HG02763 (cell line): ENCODE data around the gene XXYLT1.
"Not testable (repeated sequence)": the region's sequence is repeated elsewhere in the genome, so short reads cannot be mapped to it uniquely, and the experiment has no call there.

Experiments used
- ATAC-seq: cut with Tn5 transposase; IDR thresholded peaks from one replicate; pipeline ENCODE4 v1.9.1; 2021; ENCODE audit warnings: mild to moderate bottlenecking, moderate library complexity; ENCODE audit not compliant: unreplicated experiment

Gene XXYLT1

DNA sequence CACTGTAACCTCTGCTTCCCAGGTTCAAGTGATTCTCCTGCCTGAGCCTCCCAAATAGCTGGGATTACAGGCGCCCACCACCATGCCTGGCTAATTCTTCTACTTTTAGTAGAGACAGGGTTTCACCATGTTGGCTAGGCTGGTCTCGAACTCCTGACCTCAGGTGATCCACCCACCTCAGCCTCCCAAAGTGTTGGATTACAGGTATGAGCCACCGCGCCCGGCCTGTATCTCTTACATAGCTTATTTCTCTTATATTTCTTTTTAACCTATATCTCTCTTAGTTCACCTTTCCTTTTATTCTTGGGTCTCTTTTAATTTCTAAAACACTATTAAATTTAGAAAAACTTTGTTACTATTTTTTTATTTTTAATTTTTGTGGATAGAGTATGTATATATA is 42.1 kb downstream of the XXYLT1 start:
- ATAC-seq = not testable (repeated sequence)

DNA sequence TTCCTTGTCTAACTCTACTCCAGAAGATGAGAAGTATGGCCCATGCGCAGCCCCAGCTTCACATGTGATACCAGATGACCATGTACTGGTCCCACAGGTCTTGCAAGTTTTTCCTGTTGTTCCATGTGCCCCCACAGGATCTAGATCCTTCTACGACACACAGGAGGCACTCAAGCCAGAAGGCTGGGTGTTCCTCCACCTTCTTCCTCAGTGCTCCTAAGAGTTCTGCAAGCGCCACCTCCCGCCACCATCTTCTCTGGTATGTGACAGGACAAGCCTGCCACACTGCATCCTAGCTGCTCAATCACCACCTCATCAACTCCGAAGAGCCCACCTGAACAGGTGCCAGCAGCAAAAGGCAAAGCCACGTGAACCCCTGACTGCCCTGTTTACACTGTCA is 43.1 kb downstream of the XXYLT1 start:
- no peak for ATAC-seq

DNA sequence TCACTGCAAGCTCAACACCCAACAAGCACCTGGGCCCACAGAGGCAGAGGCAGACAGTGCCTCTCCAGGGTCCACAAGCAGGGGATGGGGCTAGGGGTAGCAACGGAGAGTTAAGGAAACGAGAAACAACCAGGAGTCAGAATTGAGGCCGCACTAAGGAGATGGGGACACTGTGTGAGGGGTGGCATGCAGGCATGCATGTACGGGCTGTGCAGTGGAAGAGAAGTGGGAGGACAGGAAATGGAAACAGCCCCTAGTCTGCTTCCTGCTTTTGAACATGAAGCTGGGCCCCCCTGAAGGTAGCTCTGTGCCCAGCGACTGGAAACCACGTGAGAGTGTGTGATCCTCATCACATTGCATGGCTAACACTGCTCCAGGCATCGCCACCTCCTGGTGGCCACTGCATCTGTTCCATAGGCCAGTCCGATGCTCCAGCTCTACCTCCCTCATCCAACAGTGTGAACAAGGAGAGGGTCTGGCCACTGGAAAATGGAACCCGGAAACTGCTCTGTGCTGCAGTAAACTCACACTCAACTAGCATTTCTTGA is 44.0 kb downstream of the XXYLT1 start:
- no peak for ATAC-seq

DNA sequence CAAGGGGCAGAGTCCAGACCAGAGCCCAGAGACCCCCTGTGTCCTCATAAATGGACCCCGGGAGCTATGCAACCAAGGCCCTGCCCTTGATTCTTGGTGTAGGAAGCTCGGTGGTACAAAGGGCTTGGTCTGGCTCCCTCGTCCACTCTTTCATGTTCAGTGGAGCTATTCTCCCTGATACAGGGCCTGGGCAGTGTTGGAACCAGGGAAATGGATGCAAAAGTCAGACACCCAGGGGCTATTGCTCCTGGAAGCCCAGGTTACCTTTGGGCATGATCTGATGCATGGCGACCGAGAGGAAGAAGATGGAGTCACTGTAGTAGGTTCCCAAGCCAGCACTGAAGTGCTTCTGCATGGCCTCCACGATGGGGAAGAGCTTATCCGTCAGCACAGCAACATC is 44.5 kb downstream of the XXYLT1 start:
- no peak for ATAC-seq

DNA sequence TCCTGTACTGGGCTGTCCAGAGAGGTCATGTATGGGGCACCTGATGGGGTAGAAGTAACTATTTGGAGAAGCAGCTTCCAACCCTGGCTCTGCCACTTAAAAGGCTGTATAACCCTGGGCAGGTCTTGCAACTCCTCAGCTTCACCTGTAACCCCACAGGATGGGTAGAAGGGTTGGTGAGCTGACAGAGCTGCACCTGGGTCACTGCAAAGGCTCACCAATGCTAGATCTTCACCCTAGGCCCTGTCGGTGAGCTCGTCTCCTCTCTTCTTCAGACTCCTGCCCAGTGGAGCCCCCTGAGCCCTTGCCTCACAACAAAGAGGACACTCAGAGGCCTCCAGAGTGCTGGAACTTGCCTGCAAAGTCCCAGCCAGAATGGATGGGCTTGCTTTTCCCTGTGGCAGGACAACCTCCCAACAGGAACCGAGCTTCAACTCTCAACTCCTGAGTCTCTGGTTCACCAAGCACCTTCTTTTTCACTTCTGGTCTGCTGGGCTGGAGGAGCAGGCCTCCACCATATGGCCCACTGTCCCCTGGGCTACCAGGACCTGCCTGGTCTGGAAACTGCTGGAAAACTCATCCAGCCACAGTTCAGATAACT is 45.9 kb downstream of the XXYLT1 start:
- ATAC-seq = no peak

DNA sequence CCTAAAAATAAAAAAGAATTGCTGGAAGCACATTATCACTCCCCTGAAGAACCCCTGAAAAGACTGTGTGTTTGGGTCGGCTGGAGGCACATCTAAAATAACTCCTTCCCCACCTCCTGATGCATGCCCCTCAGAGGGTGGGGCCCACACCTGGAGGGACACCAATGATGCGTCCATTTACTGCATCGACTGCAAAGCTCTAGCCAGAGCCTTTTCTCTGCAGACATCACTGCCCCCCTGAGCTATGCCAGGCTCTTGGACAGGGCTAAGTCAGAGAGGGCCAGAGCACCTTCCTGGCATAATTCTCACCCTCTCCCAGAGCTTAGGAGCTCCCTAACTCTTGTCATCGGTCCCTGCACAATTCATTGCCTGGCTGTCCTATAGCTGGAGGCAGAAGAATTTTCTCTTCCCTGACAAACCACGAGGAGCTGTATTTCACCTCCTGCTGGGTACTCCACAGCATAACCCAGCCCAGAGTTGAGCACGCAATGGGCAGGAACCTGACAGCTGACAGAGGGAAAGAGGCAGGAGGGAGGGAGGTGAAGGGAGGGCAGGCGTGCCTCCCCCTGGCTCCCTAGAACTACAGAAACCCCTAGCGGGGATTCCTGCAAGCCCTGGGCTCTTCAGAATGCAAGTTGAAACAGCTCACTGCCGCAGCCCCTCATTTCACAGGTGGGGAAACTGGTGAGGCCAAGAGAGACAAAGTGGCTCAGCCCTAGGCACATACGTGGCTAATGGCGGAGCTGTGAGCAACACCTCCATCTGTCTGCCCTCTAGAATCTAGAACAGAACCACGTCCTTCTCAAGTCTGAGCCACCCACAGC is 46.6 kb downstream of the XXYLT1 start:
- no peak for ATAC-seq

DNA sequence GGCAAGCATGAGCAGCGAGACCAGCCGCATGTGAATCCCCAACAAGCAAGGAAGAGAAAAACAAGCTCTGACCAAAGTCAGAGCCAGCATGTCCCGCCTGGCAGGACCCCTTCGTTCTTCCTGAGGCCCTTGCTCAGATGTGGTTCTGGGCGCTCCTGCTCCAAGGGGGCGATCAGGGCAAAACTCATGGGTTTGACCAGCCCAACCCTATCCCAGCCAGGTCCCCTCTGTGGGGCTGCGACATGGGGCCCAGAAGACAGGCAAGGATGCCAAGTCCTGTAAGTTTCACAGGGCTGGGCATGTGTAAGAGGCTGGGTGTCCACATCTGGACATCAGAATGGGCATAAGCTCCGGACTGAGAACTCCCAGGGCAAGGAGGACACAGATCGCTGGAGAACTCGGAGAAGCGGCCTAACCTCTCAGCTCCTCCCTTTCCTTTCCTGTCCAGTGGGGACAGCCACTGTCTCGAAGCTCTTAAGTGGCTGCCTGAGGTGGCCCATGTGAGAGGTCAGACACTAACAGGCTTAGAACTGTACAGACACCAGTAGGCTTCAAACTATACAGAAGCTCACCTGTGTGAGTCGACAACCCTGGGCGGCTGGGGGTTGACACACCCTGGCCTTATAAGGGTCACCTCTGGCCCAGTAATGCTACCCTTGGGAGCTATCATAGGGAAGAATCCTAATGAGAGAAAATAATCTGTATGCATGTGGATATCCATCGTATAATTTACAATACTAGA is 48.9 kb downstream of the XXYLT1 start:
- no peak for ATAC-seq

DNA sequence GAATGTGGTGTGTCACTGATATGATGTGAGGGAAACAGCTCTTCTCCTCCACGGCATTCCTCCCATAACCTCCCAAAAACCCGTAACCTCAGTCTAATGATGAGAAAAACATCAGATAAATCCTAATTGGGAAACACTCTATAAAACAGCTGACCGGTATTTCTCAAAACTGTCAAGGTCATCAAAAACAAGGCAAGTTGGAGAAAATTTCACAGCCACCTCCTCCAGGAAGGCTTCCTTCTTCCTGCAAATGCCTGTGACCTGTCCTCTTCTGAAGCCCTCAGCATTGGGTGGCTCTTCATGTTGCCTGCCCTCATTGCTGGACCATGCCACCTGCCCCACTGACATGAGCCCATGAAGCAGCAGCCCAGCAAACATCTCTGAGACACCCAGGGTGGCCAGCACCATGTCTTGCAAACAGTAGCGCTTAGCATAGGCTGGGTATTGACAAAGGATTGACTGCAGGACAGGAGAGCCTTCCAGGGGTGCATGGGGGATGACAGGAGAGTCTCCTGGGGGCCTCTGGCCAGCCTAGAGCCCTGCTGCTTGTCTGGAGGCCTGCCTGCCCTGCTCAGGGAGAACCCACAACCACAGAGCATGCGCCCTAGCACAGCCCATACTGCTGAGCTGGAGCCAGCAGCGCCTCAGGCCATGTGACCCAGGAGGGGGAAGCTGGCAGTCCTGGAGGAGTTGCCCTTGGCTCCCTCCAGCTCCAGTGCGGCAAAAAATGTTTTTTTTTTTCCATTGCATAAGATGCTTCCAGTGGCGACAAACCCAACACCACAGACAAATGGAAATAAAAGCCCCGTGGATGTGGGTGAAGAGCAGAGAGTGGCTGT is 49.7 kb downstream of the XXYLT1 start:
- no peak for ATAC-seq

DNA sequence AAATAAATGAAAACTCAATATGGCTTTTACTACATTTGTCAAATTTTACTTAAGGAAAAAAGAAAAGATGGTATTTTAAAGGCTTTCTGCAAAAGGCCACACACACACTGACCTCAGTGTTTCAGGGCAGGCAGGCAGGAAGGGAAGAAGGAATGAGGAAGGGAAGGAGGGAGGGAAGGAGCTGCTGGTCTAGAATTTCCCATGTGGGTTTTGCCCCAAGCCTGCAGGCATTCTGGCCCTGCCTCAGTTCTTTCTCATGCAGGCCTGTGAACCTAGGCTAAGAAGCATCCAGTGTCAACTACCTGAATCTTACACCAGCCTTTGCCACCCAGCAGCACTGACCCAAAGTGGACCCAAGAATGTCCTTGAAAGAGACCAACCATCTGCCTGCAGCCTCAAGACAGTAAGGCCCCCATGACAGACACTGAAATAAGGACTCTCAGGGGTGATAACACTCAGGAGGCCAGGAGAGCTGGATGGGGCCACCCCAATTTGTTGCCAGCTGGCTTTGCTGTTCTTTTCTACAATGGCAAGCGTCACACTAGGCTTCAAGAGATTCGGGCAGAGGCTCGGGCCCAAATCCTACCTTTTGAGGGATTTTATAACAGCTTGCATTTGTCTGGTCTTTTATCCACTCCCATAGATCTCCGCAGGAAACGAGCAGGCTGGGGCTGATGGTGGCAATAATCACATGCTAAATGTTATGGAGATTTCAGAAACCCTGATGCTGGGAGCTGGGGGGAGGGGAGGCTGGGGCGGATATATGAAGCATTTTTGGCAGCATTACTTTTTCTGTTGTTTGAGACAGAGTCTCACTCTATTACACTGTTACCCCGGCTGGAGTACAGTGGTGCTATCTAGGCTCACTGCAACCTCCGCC is 51.4 kb downstream of the XXYLT1 start:
- no peak for ATAC-seq

DNA sequence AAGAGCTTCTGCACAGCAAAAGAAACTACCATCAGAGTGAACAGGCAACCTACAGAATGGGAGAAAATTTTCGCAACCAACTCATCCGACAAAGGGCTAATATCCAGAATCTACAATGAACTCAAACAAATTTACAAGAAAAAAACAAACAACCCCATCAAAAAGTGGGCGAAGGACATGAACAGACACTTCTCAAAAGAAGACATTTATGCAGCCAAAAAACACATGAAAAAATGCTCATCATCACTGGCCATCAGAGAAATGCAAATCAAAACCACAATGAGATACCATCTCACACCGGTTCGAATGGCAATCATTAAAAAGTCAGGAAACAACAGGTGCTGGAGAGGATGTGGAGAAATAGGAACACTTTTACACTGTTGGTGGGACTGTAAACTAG is 52.6 kb downstream of the XXYLT1 start:
- ATAC-seq = not testable (repeated sequence)

DNA sequence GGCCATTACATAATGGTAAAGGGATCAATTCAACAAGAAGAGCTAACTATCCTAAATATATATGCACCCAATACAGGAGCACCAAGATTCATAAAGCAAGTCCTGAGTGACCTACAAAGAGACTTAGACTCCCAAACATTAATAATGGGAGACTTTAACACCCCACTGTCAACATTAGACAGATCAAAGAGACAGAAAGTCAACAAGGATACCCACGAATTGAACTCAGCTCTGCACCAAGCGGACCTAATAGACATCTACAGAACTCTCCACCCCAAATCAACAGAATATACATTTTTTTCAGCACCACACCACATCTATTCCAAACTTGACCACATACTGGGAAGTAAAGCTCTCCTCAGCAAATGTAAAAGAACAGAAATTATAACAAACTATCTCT is 55.4 kb downstream of the XXYLT1 start:
- not testable (repeated sequence) for ATAC-seq

DNA sequence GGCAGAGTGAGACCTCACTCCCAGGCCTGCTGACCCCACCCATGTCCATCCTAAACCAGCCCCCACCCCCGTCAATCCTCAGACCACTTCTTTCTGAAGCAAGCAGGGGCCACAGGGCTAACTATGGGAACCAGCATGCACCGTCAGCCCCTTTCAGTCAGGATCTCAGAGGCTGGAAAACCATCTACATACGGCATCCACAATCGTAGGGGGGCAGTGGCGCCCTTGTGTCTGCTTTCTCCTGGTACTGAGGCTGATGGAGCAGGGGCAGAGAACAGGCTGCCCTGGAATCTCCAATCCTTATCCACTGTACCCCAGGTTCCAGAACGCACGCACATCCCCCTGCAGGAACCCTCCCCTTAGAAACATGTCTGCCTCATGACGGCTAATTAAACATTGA is 56.6 kb downstream of the XXYLT1 start:
- no peak for ATAC-seq

DNA sequence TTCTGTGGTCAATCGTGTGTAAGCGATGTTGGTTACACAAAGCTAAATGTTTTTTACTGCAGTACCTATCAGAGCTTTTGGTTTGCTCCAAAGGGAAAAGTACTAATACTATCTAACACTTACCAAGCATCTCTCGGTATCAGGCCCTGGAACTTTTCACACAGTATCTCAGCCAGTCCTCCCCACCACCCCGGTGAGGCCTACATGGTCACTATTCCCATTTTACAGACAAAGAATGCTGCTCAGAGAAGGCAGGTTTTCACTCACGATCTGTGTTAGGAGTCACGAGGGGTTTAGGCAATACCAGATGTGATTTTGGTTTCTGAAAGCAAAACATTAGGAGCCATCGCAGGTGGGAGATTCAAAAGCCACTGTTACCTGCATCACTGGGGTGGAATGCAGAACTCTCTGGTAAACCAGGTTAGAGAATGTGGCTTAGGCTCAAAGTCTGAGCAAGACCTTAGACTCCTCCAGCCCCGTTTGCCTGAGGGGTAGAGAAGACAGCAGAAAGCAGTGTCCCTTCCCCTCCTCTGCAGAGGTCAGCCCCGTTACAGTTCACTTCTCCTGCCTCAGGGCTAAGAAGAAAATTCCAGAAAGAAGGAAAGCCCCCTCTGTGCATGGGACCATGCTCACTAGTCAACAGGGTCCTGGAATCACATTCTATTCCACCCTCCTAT is 57.2 kb downstream of the XXYLT1 start:
- ATAC-seq = no peak

DNA sequence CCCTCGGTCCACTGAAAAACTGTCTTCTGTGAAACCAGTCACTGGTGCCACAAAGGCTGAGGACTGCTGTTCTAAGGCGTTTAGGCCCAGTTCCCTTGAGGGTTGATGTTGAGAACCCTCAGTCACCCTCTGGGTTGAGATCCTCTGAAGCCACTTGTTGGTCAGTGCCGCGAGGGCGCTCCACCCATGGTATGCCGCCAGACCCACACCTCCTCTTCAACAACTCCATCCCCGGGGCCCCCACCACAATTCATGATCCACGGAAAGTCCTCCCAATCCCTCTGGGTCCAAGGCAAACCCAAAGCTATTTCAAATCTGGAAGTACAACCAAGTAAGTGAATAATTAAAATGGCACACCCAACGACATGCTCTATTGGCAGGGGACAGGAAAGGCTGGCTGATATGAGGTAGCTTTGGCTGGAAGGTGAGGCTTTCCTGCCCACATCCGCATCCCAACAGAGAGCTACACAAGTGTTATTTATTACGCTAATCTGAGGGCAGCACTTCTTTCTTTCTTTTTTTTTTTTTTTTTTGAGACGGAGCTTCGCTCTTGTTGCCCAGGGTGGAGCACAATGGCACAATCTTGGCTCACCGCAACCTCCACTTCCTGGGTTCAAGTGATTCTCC is 58.1 kb downstream of the XXYLT1 start:
- ATAC-seq = no peak

DNA sequence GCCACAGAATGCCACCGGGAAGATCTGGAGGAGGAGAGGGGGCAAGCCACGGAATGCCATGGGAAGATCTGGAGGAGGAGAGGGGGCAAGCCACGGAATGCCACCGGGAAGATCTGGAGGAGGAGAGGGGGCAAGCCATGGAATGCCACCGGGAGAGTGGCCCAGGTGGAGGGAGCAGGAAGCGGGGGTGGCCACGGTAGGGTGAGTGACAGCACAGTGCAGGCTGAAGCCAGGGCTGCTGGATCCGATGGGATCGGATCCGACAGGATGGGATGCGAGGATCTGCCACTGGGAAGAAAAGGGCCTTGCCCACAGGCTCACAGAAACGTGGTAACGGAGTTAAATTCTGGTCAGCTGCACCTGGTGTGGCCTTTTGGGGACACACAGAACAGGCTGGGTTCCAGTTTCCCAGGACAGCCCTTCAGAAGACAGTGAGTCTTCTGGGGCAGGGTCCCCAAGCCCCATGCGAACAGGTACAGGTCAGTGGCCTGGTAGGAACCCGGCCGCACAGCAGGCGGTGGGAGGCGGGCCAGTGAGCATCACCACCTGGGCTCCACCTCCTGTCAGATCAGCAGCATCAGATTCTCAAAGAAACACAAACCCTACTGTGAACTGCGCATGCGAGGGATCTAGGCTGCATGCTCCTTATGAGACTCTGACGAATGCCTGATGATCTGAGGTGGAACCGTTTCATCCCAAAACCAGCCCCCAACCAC is 58.8 kb downstream of the XXYLT1 start:
- ATAC-seq = no peak

DNA sequence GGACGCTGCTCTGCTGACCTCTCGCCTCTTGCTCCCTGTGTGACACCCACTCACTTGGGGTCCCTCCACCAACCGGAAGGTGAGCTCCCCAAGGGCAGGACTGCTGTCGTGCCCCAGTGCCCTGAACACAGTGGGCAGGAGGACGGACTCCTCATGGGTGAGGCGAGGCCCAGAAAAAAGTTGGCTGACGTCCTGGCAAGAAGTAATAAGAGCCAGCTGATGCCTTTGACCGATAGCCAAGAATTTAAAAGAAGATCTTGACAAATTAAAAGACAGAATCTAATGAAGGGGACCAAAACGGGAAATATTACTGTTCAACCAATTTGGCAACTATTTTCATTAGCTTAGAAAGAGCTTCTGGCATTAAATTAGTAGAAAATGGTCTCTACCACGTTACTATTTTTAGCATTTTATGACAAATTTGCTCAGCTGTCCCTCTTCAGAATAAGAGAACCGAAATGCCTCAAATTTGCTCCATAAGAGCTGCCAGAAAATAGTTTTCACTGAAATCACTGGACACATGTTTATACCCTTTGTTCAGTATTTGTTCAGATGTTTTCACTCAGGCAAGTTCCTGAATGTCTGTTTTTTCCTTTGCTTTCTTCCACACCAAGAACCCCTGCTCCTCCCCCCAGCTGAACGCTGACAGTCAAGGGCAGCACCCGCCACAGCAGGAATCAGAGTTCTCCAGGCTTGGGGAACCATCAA is 60.5 kb downstream of the XXYLT1 start:
- ATAC-seq = no peak

DNA sequence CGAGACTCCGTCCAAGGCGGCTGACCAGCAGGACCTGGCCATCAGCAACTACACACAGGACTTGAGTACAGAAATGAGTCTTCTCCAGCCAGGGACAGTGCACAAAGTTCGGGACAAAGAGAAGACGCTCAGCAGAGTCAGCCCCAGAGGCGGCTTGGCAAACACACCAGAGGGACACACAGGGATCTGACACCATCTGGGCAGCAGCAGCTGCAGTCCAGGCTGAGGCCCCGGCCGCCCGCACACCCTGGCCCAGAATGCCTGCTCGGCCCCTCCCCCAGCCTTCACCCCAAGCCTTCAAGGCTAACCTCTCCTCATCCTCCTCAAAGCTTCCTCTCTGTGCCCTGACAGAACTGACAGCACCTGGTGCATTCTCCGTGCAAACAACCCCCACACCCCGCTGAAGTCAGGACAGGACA is 61.1 kb downstream of the XXYLT1 start:
- no peak for ATAC-seq
